ENCODE measurements around the gene PTPRD. TPM values are rescaled to one million over a fixed set of nuclear protein-coding genes. Genes with fewer than 3 reads are reported as not detected.

PTPRD gene
- total and polyA plus RNA-seq, 2 donors (not counting 1 experiment from before 2014, with no cell fraction given) = 0.35 to 4.8 TPM

DNA sequence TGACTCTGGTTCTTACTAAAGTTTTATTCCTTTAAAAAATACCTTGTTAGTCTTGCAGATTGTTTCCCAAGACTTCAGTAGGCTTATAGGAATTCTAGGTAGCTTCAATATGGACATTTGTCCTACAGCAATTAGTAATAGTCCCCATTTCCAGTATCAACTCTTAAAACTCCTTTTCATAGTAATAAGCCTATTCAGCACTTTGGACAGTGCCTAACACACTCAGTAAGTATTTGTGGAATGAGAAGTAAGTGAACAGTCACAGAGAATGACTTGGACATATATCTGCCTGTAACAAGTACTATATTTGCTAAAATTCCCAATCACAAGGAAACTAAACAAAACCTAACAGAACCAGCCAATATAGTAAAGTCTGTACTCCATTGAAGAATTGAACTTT lies 1521.4 kb downstream of the PTPRD start:
- Histone ChIP-seq H3K27me3 (ENCODE audit: control insufficient read depth, insufficient read depth, low read length) (no peaks in the 10 kb centered on the region), H3K9ac (ENCODE audit: insufficient read depth, low read length) (no peak overlapping the region), H3K36me3 (ENCODE audit: control insufficient read depth, insufficient read depth, low read length) (no peaks in the 10 kb centered on the region), H3K27ac (ENCODE audit: insufficient read depth, low read length) (no peak overlapping the region), H3K9me3 (ENCODE audit: control insufficient read depth, insufficient read depth, low read depth, low read length) (no peaks in the 10 kb centered on the region), H3K4me2 (ENCODE audit: extremely low read depth, insufficient read depth, low read length) (no peak overlapping the region), H3K79me2 (ENCODE audit: control insufficient read depth, insufficient read depth, low read length) (no peaks in the 10 kb centered on the region), H2AFZ (ENCODE audit: low read length) (no peak overlapping the region), H3K4me3 (replicated peaks in 1 of 4; ENCODE audit: control extremely low read depth in 1 of 4, insufficient read depth in 1 of 4, low read depth in 3 of 4, low read length in 4 of 4) (no peak overlapping the region), H4K20me1 (ENCODE audit: control insufficient read depth, extremely low read depth, insufficient read depth, low read length) (no peaks in the 10 kb centered on the region), H3K4me1 (ENCODE audit: control insufficient read depth, extremely low read depth, insufficient read depth, low read length) (no peaks in the 10 kb centered on the region)
- peak in 1 of 2 donors; percentile 1 for DNase-seq (ENCODE audit: low read depth in 2 of 2)
- no peak for TF ChIP-seq EZH2 (IDR thresholded peaks at IDR 0.05; ENCODE audit: low read length, missing control alignments)
- TF ChIP-seq, protein P1, sequence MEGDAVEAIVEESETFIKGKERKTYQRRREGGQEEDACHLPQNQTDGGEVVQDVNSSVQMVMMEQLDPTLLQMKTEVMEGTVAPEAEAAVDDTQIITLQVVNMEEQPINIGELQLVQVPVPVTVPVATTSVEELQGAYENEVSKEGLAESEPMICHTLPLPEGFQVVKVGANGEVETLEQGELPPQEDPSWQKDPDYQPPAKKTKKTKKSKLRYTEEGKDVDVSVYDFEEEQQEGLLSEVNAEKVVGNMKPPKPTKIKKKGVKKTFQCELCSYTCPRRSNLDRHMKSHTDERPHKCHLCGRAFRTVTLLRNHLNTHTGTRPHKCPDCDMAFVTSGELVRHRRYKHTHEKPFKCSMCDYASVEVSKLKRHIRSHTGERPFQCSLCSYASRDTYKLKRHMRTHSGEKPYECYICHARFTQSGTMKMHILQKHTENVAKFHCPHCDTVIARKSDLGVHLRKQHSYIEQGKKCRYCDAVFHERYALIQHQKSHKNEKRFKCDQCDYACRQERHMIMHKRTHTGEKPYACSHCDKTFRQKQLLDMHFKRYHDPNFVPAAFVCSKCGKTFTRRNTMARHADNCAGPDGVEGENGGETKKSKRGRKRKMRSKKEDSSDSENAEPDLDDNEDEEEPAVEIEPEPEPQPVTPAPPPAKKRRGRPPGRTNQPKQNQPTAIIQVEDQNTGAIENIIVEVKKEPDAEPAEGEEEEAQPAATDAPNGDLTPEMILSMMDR (conservative IDR thresholded peaks at IDR 0.05 in 1 of 2, IDR thresholded peaks at IDR 0.05 in 1 of 2; ENCODE audit: low read depth in 1 of 2, low read length in 2 of 2) = no peak

DNA sequence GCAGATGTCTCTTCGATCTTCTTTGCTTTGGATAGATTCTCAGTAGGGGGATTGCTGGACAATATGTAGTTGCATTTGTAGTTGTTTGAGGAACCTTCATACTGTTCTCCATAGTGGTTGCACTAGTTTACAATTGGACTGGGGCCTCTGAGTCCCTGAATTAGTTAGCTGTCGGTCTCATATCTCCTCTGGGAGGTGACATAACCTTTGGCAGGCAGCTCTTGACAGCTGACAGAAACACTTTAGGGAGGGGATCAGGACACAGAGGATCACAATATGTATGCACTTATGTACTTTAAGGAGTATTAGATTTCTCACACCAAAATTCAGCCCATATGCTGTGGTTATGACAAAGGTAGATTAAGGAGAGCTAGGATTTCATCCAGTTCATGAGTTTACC lies 1533.3 kb downstream of the PTPRD start:
- Histone ChIP-seq H3K4me2 (ENCODE audit: extremely low read depth, insufficient read depth, low read length) (no peak overlapping the region), H3K27ac (ENCODE audit: insufficient read depth, low read length) (no peak overlapping the region), H3K27me3 (ENCODE audit: control insufficient read depth, insufficient read depth, low read length) (no peaks in the 10 kb centered on the region), H2AFZ (ENCODE audit: low read length) (no peak overlapping the region), H3K79me2 (ENCODE audit: control insufficient read depth, insufficient read depth, low read length) (no peaks in the 10 kb centered on the region), H3K9me3 (ENCODE audit: control insufficient read depth, insufficient read depth, low read depth, low read length) (no peaks in the 10 kb centered on the region), H3K9ac (ENCODE audit: insufficient read depth, low read length) (no peak overlapping the region), H3K4me1 (ENCODE audit: control insufficient read depth, extremely low read depth, insufficient read depth, low read length) (no peaks in the 10 kb centered on the region), H4K20me1 (ENCODE audit: control insufficient read depth, extremely low read depth, insufficient read depth, low read length) (no peaks in the 10 kb centered on the region), H3K4me3 (replicated peaks in 1 of 4; ENCODE audit: control extremely low read depth in 1 of 4, insufficient read depth in 1 of 4, low read depth in 3 of 4, low read length in 4 of 4) (no peak overlapping the region), H3K36me3 (ENCODE audit: control insufficient read depth, insufficient read depth, low read length) (no peaks in the 10 kb centered on the region)
- TF ChIP-seq, protein P1 (conservative IDR thresholded peaks at IDR 0.05 in 1 of 2, IDR thresholded peaks at IDR 0.05 in 1 of 2; ENCODE audit: low read depth in 1 of 2, low read length in 2 of 2) = no peak
- TF ChIP-seq EZH2 (IDR thresholded peaks at IDR 0.05; ENCODE audit: low read length, missing control alignments) = no peak
- DNase-seq (ENCODE audit: low read depth in 2 of 2) = no peak

DNA sequence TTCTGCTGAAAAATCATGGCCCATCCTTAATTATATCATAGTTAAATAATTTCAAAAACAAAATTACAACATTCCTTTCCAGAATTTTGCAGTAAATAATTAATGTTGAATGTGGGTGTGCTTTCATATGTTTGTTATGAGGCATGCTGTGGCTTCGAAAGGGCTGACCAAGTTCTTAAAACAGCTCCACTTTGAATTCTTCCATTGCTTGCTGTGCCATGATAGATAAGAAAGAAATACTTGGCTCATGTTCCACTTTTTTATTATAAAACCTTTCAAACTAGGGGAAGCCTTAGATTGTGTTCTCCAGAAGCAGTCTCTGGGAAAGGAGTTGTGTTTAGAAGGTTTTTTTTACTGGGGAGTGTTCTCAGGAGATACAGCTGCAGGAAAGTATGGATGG lies 1534.5 kb downstream of the PTPRD start:
- no peaks in the 10 kb centered on the region for H3K27me3 ChIP-seq (ENCODE audit: control insufficient read depth, insufficient read depth, low read length)
- TF ChIP-seq EZH2 (IDR thresholded peaks at IDR 0.05; ENCODE audit: low read length, missing control alignments) = no peak
- TF ChIP-seq, protein P1 (conservative IDR thresholded peaks at IDR 0.05 in 1 of 2, IDR thresholded peaks at IDR 0.05 in 1 of 2; ENCODE audit: low read depth in 1 of 2, low read length in 2 of 2) = no peak
- H3K36me3 ChIP-seq (ENCODE audit: control insufficient read depth, insufficient read depth, low read length) = no peaks in the 10 kb centered on the region
- no peak overlapping the region for H3K4me3 ChIP-seq (replicated peaks in 1 of 4; ENCODE audit: control extremely low read depth in 1 of 4, insufficient read depth in 1 of 4, low read depth in 3 of 4, low read length in 4 of 4)
- H3K4me2 ChIP-seq (ENCODE audit: extremely low read depth, insufficient read depth, low read length) = no peak overlapping the region
- no peaks in the 10 kb centered on the region for H3K4me1 ChIP-seq (ENCODE audit: control insufficient read depth, extremely low read depth, insufficient read depth, low read length)
- H3K9me3 ChIP-seq (ENCODE audit: control insufficient read depth, insufficient read depth, low read depth, low read length) = no peaks in the 10 kb centered on the region
- no peaks in the 10 kb centered on the region for H4K20me1 ChIP-seq (ENCODE audit: control insufficient read depth, extremely low read depth, insufficient read depth, low read length)
- H3K79me2 ChIP-seq (ENCODE audit: control insufficient read depth, insufficient read depth, low read length) = no peaks in the 10 kb centered on the region
- H3K27ac ChIP-seq (ENCODE audit: insufficient read depth, low read length) = no peak overlapping the region
- H2AFZ ChIP-seq (ENCODE audit: low read length) = no peak overlapping the region
- DNase-seq (ENCODE audit: low read depth in 2 of 2) = no peak
- no peak overlapping the region for H3K9ac ChIP-seq (ENCODE audit: insufficient read depth, low read length)

Measured in fibroblast of lung (primary cell).